Astrocyte (in vitro differentiated cells and primary cell): Measurements from ENCODE around the gene CALCOCO2. TPM values are rescaled to one million over a fixed set of nuclear protein-coding genes. Genes with fewer than 3 reads are reported as not detected.
"Not testable (repeated sequence)": the region's sequence is repeated elsewhere in the genome, so short reads cannot be mapped to it uniquely, and the experiment has no call there.

Experiments
- DNase-seq: peaks from one replicate; pipeline ENCODE4 v3.0.0-alpha.2; 2010; ENCODE audit warnings: low read depth
- FAIRE-seq: peaks from 2 replicates; lab custom pipeline; 2011; peaks lifted over from hg19 to GRCh38; lab: Jason Lieb, UNC
- H2AFZ ChIP-seq: 2 replicates; pipeline ENCODE4 v1.6.0; 2012; ENCODE audit warnings: low read depth, low read length, inconsistent platforms
- H3K27ac ChIP-seq: 2 replicates; pipeline ENCODE4 v1.5.1; 2011; ENCODE audit warnings: low read depth, low read length, inconsistent platforms
- H3K27me3 ChIP-seq: 2 replicates; pipeline ENCODE4 v1.6.0; 2011; ENCODE audit warnings: low read length, inconsistent platforms; ENCODE audit not compliant: insufficient read depth
- H3K36me3 ChIP-seq: 2 replicates; pipeline ENCODE4 v1.5.1; 2011; ENCODE audit warnings: low read length, inconsistent platforms; ENCODE audit not compliant: insufficient read depth
- H3K4me1 ChIP-seq: 2 replicates; pipeline ENCODE4 v1.5.1; 2011; ENCODE audit warnings: low read length, inconsistent platforms; ENCODE audit not compliant: insufficient read depth
- H3K4me2 ChIP-seq: 2 replicates; pipeline ENCODE4 v1.6.0; 2012; ENCODE audit warnings: low read length, inconsistent platforms
- H3K4me3 ChIP-seq: 2 replicates; pipeline ENCODE4 v1.5.1; 2011; ENCODE audit warnings: low read depth, mild to moderate bottlenecking, low read length, inconsistent platforms; ENCODE audit not compliant: insufficient read depth
- H3K79me2 ChIP-seq: 2 replicates; pipeline ENCODE4 v1.6.0; 2012; ENCODE audit warnings: mild to moderate bottlenecking, low read length, inconsistent platforms; ENCODE audit not compliant: insufficient read depth
- H3K9ac ChIP-seq: 2 replicates; pipeline ENCODE4 v1.6.0; 2012; ENCODE audit warnings: mild to moderate bottlenecking, low read length, inconsistent platforms
- H3K9me3 ChIP-seq: 2 replicates; pipeline ENCODE4 v1.5.1; 2012; ENCODE audit warnings: low read depth, mild to moderate bottlenecking, low read length, inconsistent platforms; ENCODE audit not compliant: insufficient read depth
- H4K20me1 ChIP-seq: 2 replicates; pipeline ENCODE4 v1.6.0; 2012; ENCODE audit warnings: low read length, inconsistent platforms; ENCODE audit not compliant: insufficient read depth
- H3K27ac Mint-ChIP-seq: one replicate; pipeline ENCODE4 v1.8.0; 2021; ENCODE audit warnings: mild to moderate bottlenecking, mixed read lengths; ENCODE audit not compliant: unreplicated experiment
- H3K27me3 Mint-ChIP-seq: one replicate; pipeline ENCODE4 v1.8.0; 2021; ENCODE audit warnings: low read depth, mixed read lengths; ENCODE audit not compliant: unreplicated experiment
- H3K36me3 Mint-ChIP-seq: one replicate; pipeline ENCODE4 v1.8.0; 2021; ENCODE audit warnings: low read depth, mixed read lengths; ENCODE audit not compliant: unreplicated experiment
- H3K4me1 Mint-ChIP-seq: one replicate; pipeline ENCODE4 v1.8.0; 2021; ENCODE audit warnings: low read depth, mixed read lengths; ENCODE audit not compliant: unreplicated experiment
- H3K4me3 Mint-ChIP-seq: one replicate; pipeline ENCODE4 v1.8.0; 2021; ENCODE audit warnings: mild to moderate bottlenecking, moderate library complexity, mixed read lengths; ENCODE audit not compliant: unreplicated experiment
- H3K9me3 Mint-ChIP-seq: one replicate; pipeline ENCODE4 v1.8.0; 2021; ENCODE audit warnings: mild to moderate bottlenecking, mixed read lengths; ENCODE audit not compliant: unreplicated experiment
- EZH2 ChIP-seq: IDR thresholded peaks from 2 replicates; pipeline ENCODE4 v1.6.1; 2012; ENCODE audit warnings: mild to moderate bottlenecking, low read length, inconsistent platforms; ENCODE audit not compliant: insufficient read depth
- total RNA-seq: library from RNA; stranded (reverse); gene quantifications from 2 replicates; pipeline ENCODE4 v1.2.1, GENCODE V29; 2021
- TF ChIP-seq, protein P1 (sequence below): IDR thresholded peaks from 2 replicates; pipeline ENCODE4 v1.5.1; 2011; ENCODE audit warnings: low read depth, mild to moderate bottlenecking, inconsistent platforms, low read length, moderate library complexity; ENCODE audit not compliant: insufficient read depth

The CALCOCO2 gene
- total RNA-seq, 1 donor from 2014 or later = 73.8 TPM

DNA sequence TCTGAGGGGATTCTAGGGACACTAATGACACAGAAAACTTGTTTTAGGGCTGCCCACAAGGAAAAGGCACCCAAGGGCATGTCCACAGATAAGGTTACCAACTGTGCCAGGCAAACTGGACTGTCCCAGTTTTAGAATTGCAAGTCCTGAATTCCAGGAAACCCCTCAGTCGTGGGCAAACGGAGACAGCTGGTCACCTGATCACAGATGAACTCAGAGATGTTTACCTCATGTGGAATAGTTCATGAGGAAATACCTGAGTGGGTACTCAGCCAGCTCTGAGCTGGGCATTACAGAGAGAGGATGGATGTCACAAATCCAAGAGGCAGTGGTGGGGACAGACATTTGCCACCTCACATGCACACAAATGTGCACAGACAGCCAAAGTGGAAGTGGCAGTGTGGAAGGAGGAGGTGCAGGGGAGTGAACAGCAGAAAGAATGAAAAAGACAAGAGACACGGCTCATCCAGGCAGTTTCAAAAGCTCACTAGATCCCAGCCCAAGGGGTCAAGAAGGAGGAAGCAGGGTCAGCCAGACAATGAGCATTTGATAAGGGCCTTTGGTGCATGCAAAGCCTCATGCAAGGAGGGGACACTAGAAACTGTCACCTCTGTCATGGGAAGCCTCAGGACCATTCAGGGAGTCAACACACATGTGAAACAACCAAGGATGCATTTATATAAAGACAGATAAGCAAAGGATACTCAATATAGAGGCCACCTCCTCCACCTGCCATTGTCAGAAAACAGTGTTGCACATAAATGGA lies 38.6 kb upstream of the CALCOCO2 start:
- Histone ChIP-seq H3K36me3 (no peaks in the 10 kb centered on the region), H3K27ac (no peak overlapping the region), H3K4me3 (no peak overlapping the region), H3K4me1 (no peaks in the 10 kb centered on the region), H3K79me2 (no peaks in the 10 kb centered on the region), H3K9ac (no peak overlapping the region), H2AFZ (no peak overlapping the region), H3K4me2 (no peak overlapping the region), H3K9me3 (no peaks in the 10 kb centered on the region), H3K27me3 (peaks cover 39% of the 10 kb centered on the region), H4K20me1 (no peaks in the 10 kb centered on the region)
- no peak overlapping the region for H3K4me3 Mint-ChIP-seq
- FAIRE-seq (no peak), DNase-seq (no peak)
- peaks cover 9% of the 10 kb centered on the region for H3K4me1 Mint-ChIP-seq
- H3K27me3 Mint-ChIP-seq = peaks cover 60% of the 10 kb centered on the region
- no peaks in the 10 kb centered on the region for H3K9me3 Mint-ChIP-seq
- H3K36me3 Mint-ChIP-seq = no peaks in the 10 kb centered on the region
- TF ChIP-seq EZH2 = no peak
- TF ChIP-seq, protein P1, sequence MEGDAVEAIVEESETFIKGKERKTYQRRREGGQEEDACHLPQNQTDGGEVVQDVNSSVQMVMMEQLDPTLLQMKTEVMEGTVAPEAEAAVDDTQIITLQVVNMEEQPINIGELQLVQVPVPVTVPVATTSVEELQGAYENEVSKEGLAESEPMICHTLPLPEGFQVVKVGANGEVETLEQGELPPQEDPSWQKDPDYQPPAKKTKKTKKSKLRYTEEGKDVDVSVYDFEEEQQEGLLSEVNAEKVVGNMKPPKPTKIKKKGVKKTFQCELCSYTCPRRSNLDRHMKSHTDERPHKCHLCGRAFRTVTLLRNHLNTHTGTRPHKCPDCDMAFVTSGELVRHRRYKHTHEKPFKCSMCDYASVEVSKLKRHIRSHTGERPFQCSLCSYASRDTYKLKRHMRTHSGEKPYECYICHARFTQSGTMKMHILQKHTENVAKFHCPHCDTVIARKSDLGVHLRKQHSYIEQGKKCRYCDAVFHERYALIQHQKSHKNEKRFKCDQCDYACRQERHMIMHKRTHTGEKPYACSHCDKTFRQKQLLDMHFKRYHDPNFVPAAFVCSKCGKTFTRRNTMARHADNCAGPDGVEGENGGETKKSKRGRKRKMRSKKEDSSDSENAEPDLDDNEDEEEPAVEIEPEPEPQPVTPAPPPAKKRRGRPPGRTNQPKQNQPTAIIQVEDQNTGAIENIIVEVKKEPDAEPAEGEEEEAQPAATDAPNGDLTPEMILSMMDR = no peak
- no peak overlapping the region for H3K27ac Mint-ChIP-seq

GRCh38 chr17:48795444-48796162 lies 35.2 kb upstream of the CALCOCO2 start:
- peaks cover 46% of the 10 kb centered on the region for H3K27me3 Mint-ChIP-seq
- FAIRE-seq = no peak
- no peak overlapping the region for H3K9ac ChIP-seq

DNA sequence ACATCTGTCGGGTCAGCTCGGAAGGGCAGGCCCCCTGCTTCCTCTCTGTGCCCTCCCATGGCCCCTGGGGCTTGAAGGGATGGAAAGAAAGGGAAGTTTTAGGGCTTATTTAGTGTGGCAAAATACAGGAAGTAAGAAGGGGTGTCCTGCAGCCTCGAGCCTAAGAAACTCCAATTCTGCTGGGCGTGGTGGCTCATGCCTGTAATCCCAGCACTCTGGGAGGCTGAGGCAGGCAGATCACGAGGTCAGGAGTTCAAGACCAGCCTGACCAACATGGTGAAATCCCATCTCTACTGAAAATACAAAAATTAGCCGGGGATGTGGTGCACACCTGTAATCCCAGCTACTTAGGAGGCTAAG lies 34.7 kb upstream of the CALCOCO2 start:
- not testable (repeated sequence) for H3K79me2 ChIP-seq, H3K27ac ChIP-seq, H3K4me3 ChIP-seq, H3K4me3 Mint-ChIP-seq, H3K4me1 ChIP-seq, H2AFZ ChIP-seq, DNase-seq, H4K20me1 ChIP-seq, H3K9me3 ChIP-seq, H3K4me1 Mint-ChIP-seq, H3K9ac ChIP-seq, FAIRE-seq, H3K36me3 ChIP-seq, H3K4me2 ChIP-seq, H3K9me3 Mint-ChIP-seq, H3K36me3 Mint-ChIP-seq
- peaks cover 34% of the 10 kb centered on the region for H3K27me3 ChIP-seq
- Mint-ChIP-seq H3K27ac (peak overlapping the region; percentile 91), H3K27me3 (peaks cover 49% of the 10 kb centered on the region)

More at GRCh38 chr17:48795444-48796162, 35.2 kb upstream of the CALCOCO2 start:
- Histone ChIP-seq H3K4me3 (no peak overlapping the region), H3K4me2 (no peak overlapping the region), H3K27ac (no peak overlapping the region), H3K79me2 (no peaks in the 10 kb centered on the region), H3K36me3 (no peaks in the 10 kb centered on the region), H3K9me3 (no peaks in the 10 kb centered on the region), H3K27me3 (peaks cover 29% of the 10 kb centered on the region), H2AFZ (no peak overlapping the region), H3K4me1 (no peaks in the 10 kb centered on the region), H4K20me1 (no peaks in the 10 kb centered on the region)
- Mint-ChIP-seq H3K36me3 (no peaks in the 10 kb centered on the region), H3K27ac (peak overlapping the region; percentile 91), H3K4me1 (peaks cover 9% of the 10 kb centered on the region), H3K4me3 (no peak overlapping the region), H3K9me3 (no peaks in the 10 kb centered on the region)
- DNase-seq = peak; percentile 61
- TF ChIP-seq, protein P1 = no peak
- no peak for TF ChIP-seq EZH2
